B cell (primary cell): Measurements from ENCODE around the gene CACNA1D. TPM values are rescaled to one million over a fixed set of nuclear protein-coding genes. Genes with fewer than 3 reads are reported as not detected.

ENCODE experiments used
- ATAC-seq: fragments of 200-7000 bp; cut with Tn5 transposase; one replicate; pipeline ENCODE4 v1.10.0; 2021; ENCODE audit warnings: low read depth, mild to moderate bottlenecking, moderate number of reproducible peaks, moderate library complexity
- CTCF ChIA-PET: fragments of 350-600 bp; sonication (Branson Sonifier 250); formaldehyde crosslinking; loops from one replicate; lab custom pipeline; 2021; ENCODE audit warnings: antibody characterized with exemption, inconsistent platforms; lab: Charles Lee
- POLR2A ChIA-PET: fragments of 350-600 bp; sonication (Branson Sonifier 250); formaldehyde crosslinking; loops from one replicate; lab custom pipeline; 2021; ENCODE audit warnings: antibody characterized with exemption; lab: Charles Lee
- DNase-seq: peaks from one replicate; pipeline ENCODE4 v3.0.0; 2013
- H2AFZ ChIP-seq: 2 replicates; pipeline ENCODE4 v1.6.1; 2012; ENCODE audit warnings: mild to moderate bottlenecking, low read depth, low read length; ENCODE audit not compliant: insufficient read depth, poor library complexity, severe bottlenecking
- H3K27ac ChIP-seq, 2 donors: 1 replicate in 1 of 2; 2 replicates in 1 of 2; pipeline ENCODE4 v1.5.1; 2012 to 2013; ENCODE audit warnings: low read length in 2 of 2, mild to moderate bottlenecking in 2 of 2, moderate library complexity in 1 of 2
- H3K27me3 ChIP-seq, 4 experiments: fragments of 200-600 bp in 1 of 4; sonication (generic) in 1 of 4; replicated peaks in 1 of 4; 1 replicate in 2 of 4; 2 replicates in 2 of 4; pipeline versions ENCODE4 v1.6.1 to v1.7.0; 2013 to 2016; ENCODE audit warnings: low read length in 3 of 4, mild to moderate bottlenecking in 2 of 4, mixed read lengths in 1 of 4, moderate library complexity in 1 of 4; ENCODE audit not compliant: insufficient read depth in 4 of 4, control insufficient read depth in 3 of 4; ENCODE audit errors: control extremely low read depth in 1 of 4
- H3K36me3 ChIP-seq, 2 experiments: replicated peaks in 1 of 2; 1 replicate in 1 of 2; 2 replicates in 1 of 2; pipeline versions ENCODE4 v1.6.1 to v1.7.1; 2013; ENCODE audit warnings: low read length in 1 of 2; ENCODE audit not compliant: insufficient read depth in 2 of 2, control insufficient read depth in 1 of 2; ENCODE audit errors: control extremely low read depth in 1 of 2, extremely low read depth in 1 of 2
- H3K4me1 ChIP-seq, 2 donors: fragments of 200-600 bp in 1 of 2; sonication (generic) in 1 of 2; 1 replicate in 1 of 2; 2 replicates in 1 of 2; pipeline versions ENCODE4 v1.5.1 to v1.6.1; 2013 to 2017; ENCODE audit warnings: low read length in 2 of 2; ENCODE audit not compliant: control insufficient read depth in 2 of 2, insufficient read depth in 2 of 2
- H3K4me2 ChIP-seq: replicated peaks from 2 replicates; pipeline ENCODE3; 2012; ENCODE audit warnings: mild to moderate bottlenecking, low read depth, low read length; ENCODE audit not compliant: poor library complexity, severe bottlenecking
- H3K4me3 ChIP-seq, 5 experiments: fragments of 200-600 bp in 1 of 5; sonication (generic) in 1 of 5; 1 replicate in 3 of 5; 2 replicates in 2 of 5; pipeline versions ENCODE4 v1.5.1 to v1.7.0; 2011 to 2016; ENCODE audit warnings: low read length in 4 of 5, mild to moderate bottlenecking in 4 of 5, low read depth in 2 of 5, control low read depth in 1 of 5, moderate library complexity in 1 of 5; ENCODE audit not compliant: insufficient read depth in 1 of 5; ENCODE audit errors: control extremely low read depth in 1 of 5, extremely low read depth in 1 of 5
- H3K79me2 ChIP-seq: fragments of 200-600 bp; sonication (generic); one replicate; pipeline ENCODE4 v1.6.0; 2016; ENCODE audit warnings: low read length; ENCODE audit not compliant: control insufficient read depth, insufficient read depth
- H3K9ac ChIP-seq: fragments of 200-600 bp; sonication (generic); 2 replicates; pipeline ENCODE4 v1.6.1; 2017; ENCODE audit warnings: mild to moderate bottlenecking, low read length, moderate library complexity
- H3K9me3 ChIP-seq, 3 donors: one replicate each; pipeline versions ENCODE4 v1.6.1 to v1.7.1; 2013; ENCODE audit warnings: low read length in 2 of 3; ENCODE audit not compliant: control insufficient read depth in 2 of 3, insufficient read depth in 1 of 3; ENCODE audit errors: control extremely low read depth in 1 of 3
- H4K20me1 ChIP-seq: 2 replicates; pipeline ENCODE4 v1.6.0; 2012; ENCODE audit warnings: mild to moderate bottlenecking, low read length; ENCODE audit not compliant: insufficient read depth, control insufficient read depth, poor library complexity, severe bottlenecking
- H3K27ac Mint-ChIP-seq: one replicate; pipeline ENCODE4 v1.8.0; 2021; ENCODE audit warnings: mixed read lengths
- H3K27me3 Mint-ChIP-seq: one replicate; pipeline ENCODE4 v1.8.0; 2021; ENCODE audit warnings: mixed read lengths
- H3K4me1 Mint-ChIP-seq: one replicate; pipeline ENCODE4 v1.8.0; 2021; ENCODE audit warnings: mixed read lengths
- H3K4me3 Mint-ChIP-seq: one replicate; pipeline ENCODE4 v1.8.0; 2021; ENCODE audit warnings: mixed read lengths
- H3K9me3 Mint-ChIP-seq: one replicate; pipeline ENCODE4 v1.8.0; 2022; ENCODE audit warnings: mixed read lengths; ENCODE audit not compliant: insufficient read depth
- EZH2 ChIP-seq: IDR thresholded peaks from 2 replicates; pipeline ENCODE4 v1.6.1; 2012; ENCODE audit warnings: borderline replicate concordance, low read depth, mild to moderate bottlenecking, moderate library complexity, low read length; ENCODE audit not compliant: insufficient read depth, poor library complexity, severe bottlenecking
- WGBS: methylation state at CpG from one replicate; pipeline ENCODE4 v1.1.5; 2013; ENCODE audit warnings: missing lambda C conversion rate; ENCODE audit not compliant: insufficient coverage; 5-methylcytosine and 5-hydroxymethylcytosine counted together
- intact Hi-C: fragments of 100-400 bp; cut with micrococcal nuclease; formaldehyde crosslinking; loops from one replicate; pipeline ENCODE4 v1.10.0; 2022
- polyA plus RNA-seq: library from polyadenylated mRNA; depleted of rRNA; stranded (reverse); fragments of >200 nt; gene quantifications from 2 replicates; pipeline ENCODE4 v1.2.3, GENCODE V29; 2012
- total RNA-seq, 2 donors: library from RNA; stranded (reverse); fragments of 120-200 nt in 1 of 2; gene quantifications; 1 replicate in 1 of 2; 2 replicates in 1 of 2; pipeline versions ENCODE4 v1.2.3 to v1.2.4, GENCODE V29; 2013 to 2022
- TF ChIP-seq, protein P1 (sequence below): fragments of 200-600 bp; IDR thresholded peaks from one replicate; pipeline ENCODE4 v1.8.0; 2022; ENCODE audit warnings: antibody characterized with exemption, mild to moderate bottlenecking

The CACNA1D gene
- total and polyA plus RNA-seq, 2 donors (not counting 1 experiment from before 2014, with no cell fraction given): 0.06 to 0.07 TPM

DNA sequence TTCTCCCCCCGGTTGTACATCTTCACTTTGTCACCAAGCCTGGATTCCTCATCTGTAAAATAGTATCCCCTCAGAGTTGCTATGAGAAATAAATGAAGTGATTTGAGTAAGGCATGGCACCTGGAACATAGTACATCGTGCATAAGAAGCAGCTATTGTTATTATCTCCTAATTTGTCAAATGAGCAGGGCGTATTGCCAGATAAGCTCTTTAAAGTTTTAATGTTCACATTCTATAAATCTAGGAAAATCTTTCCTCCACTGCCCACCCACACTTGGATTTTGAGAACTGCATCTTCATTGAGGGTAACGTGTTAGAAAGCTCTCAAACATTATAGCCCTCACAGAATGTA, 32.3 kb downstream of the CACNA1D start:
- H3K4me2 ChIP-seq: no peak overlapping the region
- H3K9me3 ChIP-seq: no peaks in the 10 kb centered on the region
- H3K4me3 ChIP-seq: no peak overlapping the region
- Mint-ChIP-seq H3K9me3 (no peaks in the 10 kb centered on the region), H3K4me1 (no peaks in the 10 kb centered on the region), H3K4me3 (no peak overlapping the region), H3K27me3 (peaks cover 33% of the 10 kb centered on the region), H3K27ac (no peak overlapping the region)
- no peaks in the 10 kb centered on the region for H3K79me2 ChIP-seq
- ChIA-PET CTCF (no interaction called here), POLR2A (no interaction called here)
- no peaks in the 10 kb centered on the region for H3K27me3 ChIP-seq
- H2AFZ ChIP-seq: no peak overlapping the region
- H3K4me1 ChIP-seq: no peaks in the 10 kb centered on the region
- intact Hi-C loops: no loop called here
- H3K36me3 ChIP-seq: no peaks in the 10 kb centered on the region
- DNase-seq (no peak), ATAC-seq (no peak)
- no peak overlapping the region for H3K9ac ChIP-seq
- H4K20me1 ChIP-seq: no peaks in the 10 kb centered on the region
- no peak overlapping the region for H3K27ac ChIP-seq
- 100% methylated on average over 1 of the region's 4 CpGs for WGBS
- TF ChIP-seq EZH2: no peak
- TF ChIP-seq, protein P1, sequence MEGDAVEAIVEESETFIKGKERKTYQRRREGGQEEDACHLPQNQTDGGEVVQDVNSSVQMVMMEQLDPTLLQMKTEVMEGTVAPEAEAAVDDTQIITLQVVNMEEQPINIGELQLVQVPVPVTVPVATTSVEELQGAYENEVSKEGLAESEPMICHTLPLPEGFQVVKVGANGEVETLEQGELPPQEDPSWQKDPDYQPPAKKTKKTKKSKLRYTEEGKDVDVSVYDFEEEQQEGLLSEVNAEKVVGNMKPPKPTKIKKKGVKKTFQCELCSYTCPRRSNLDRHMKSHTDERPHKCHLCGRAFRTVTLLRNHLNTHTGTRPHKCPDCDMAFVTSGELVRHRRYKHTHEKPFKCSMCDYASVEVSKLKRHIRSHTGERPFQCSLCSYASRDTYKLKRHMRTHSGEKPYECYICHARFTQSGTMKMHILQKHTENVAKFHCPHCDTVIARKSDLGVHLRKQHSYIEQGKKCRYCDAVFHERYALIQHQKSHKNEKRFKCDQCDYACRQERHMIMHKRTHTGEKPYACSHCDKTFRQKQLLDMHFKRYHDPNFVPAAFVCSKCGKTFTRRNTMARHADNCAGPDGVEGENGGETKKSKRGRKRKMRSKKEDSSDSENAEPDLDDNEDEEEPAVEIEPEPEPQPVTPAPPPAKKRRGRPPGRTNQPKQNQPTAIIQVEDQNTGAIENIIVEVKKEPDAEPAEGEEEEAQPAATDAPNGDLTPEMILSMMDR: no peak

DNA sequence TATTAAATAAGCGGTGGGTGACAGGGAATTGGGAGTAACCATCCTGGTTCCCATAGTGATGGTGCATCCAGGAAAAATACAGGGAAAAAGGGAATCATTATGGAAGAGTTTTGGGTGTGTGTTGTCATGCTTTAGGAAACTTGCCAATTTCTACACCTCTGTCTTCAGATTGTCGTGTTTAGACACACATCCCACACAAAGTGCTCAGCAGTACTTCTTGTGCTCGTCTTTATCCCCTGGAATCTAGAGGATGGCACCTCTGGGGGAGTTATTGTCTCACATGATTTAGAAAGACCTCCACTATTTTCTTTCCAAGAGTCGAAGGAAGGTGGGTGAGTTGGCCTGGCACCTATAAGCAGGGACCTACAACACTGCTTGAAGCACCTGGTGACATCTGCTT, 35.8 kb downstream of the CACNA1D start:
- Histone ChIP-seq H3K4me1 (no peaks in the 10 kb centered on the region), H3K79me2 (no peaks in the 10 kb centered on the region), H3K9me3 (no peaks in the 10 kb centered on the region), H3K27ac (no peak overlapping the region), H3K4me2 (no peak overlapping the region), H3K4me3 (no peak overlapping the region), H3K36me3 (no peaks in the 10 kb centered on the region), H3K27me3 (no peaks in the 10 kb centered on the region), H4K20me1 (no peaks in the 10 kb centered on the region), H2AFZ (no peak overlapping the region), H3K9ac (no peak overlapping the region)
- no peaks in the 10 kb centered on the region for H3K9me3 Mint-ChIP-seq
- H3K4me1 Mint-ChIP-seq: no peaks in the 10 kb centered on the region
- POLR2A ChIA-PET: no interaction called here
- H3K4me3 Mint-ChIP-seq: no peak overlapping the region
- H3K27me3 Mint-ChIP-seq: peaks cover 18% of the 10 kb centered on the region
- CTCF ChIA-PET: no interaction called here
- TF ChIP-seq, protein P1: no peak
- TF ChIP-seq EZH2: no peak
- DNase-seq (no peak), ATAC-seq (no peak)
- H3K27ac Mint-ChIP-seq: no peak overlapping the region
- 100% methylated on average over 1 of the region's 4 CpGs for WGBS
- intact Hi-C loops: no loop called here
